ENCODE results near the gene NAV1. TPM values are rescaled to one million over a fixed set of nuclear protein-coding genes. Genes with fewer than 3 reads are reported as not detected.

The NAV1 gene
- total and polyA plus RNA-seq, 2 of the 8 experiments (the other 6 are each of a cell fraction or from before 2014, with no cell fraction given): 9.9 to 42.7 TPM

GRCh38 chr1:201562659-201563405 is 23.9 kb downstream of the NAV1 start:
- ChIA-PET POLR2A (ENCODE audit: partially characterized antibody) (no interaction called here), CTCF (ENCODE audit: partially characterized antibody) (interaction anchor here (0.8 to 22.6 kb wide), 11 partner anchors 9 to 226 kb away, joined by 3 to 499 read pairs (median 56); partner anchors contain the start of gene NAV1)
- H3K4me1 ChIP-seq (replicated peaks in 1 of 4; ENCODE audit: control insufficient read depth in 3 of 4, insufficient read depth in 4 of 4, low read length in 3 of 4): peaks cover 0 to 2% (median under 1%) of the 10 kb centered on the region in 4 experiments; a peak in 1 of 7 replicates
- no peak overlapping the region for H3K9ac ChIP-seq (replicated peaks in 1 of 4; ENCODE audit: extremely low read depth in 1 of 4, low read depth in 3 of 4, low read length in 3 of 4)
- no peak for TF ChIP-seq E2F6 (IDR thresholded peaks at IDR 0.05)
- H3K79me1 ChIP-seq (ENCODE audit: low read depth, low read length): no peaks in the 10 kb centered on the region
- H3K27ac ChIP-seq (ENCODE audit: low read depth, low read length): no peak overlapping the region
- H2BK5ac ChIP-seq (ENCODE audit: low read depth, low read length): no peak overlapping the region
- no peak overlapping the region for H3K4me2 ChIP-seq (ENCODE audit: insufficient read depth in 1 of 2, low read depth in 2 of 2, low read length in 2 of 2)
- no peak overlapping the region for H2BK15ac ChIP-seq (ENCODE audit: low read length)
- no peak for FAIRE-seq
- H2BK12ac ChIP-seq (ENCODE audit: low read depth, low read length): no peak overlapping the region
- H3K27me3 ChIP-seq (replicated peaks in 1 of 4; ENCODE audit: control insufficient read depth in 3 of 4, extremely low read depth in 1 of 4, insufficient read depth in 3 of 4, low read length in 3 of 4): 0 out of 7 replicates have a peak, but pooled peaks cover 0 to 2% (median 0%) of the 10 kb centered on the region in 4 experiments
- no peak for DNase-seq (ENCODE audit: low read depth in 1 of 2, low spot score in 2 of 2)
- H3K23ac ChIP-seq (ENCODE audit: insufficient read length): no peak overlapping the region
- H3K4ac ChIP-seq (replicated peaks; ENCODE audit: insufficient read length, low read depth, low read length): no peak overlapping the region
- no peaks in the 10 kb centered on the region for H3K79me2 ChIP-seq (ENCODE audit: control insufficient read depth in 1 of 2, insufficient read depth in 2 of 2, low read length in 2 of 2)
- no peak overlapping the region for H2BK120ac ChIP-seq (replicated peaks; ENCODE audit: low read depth, low read length)
- H3K56ac ChIP-seq (replicated peaks; ENCODE audit: insufficient read length, low read depth, low read length): no peak overlapping the region
- no peaks in the 10 kb centered on the region for H3K23me2 ChIP-seq (ENCODE audit: low read depth, low read length)
- 0 out of 2 replicates have a peak overlapping the region, but pooled peaks have one; percentile 48 for H4K8ac ChIP-seq (ENCODE audit: extremely low read depth, insufficient read depth, low read length)
- no peak overlapping the region for H3K4me3 ChIP-seq (ENCODE audit: extremely low read depth in 1 of 4, insufficient read depth in 2 of 4, low read depth in 3 of 4, low read length in 4 of 4)
- H3K14ac ChIP-seq (ENCODE audit: insufficient read length): no peak overlapping the region
- H2AK5ac ChIP-seq (ENCODE audit: low read depth, low read length): no peak overlapping the region
- no peak overlapping the region for H3K18ac ChIP-seq (ENCODE audit: extremely low read depth, low read length)
- 86% methylated on average over 18 of the region's 18 CpGs; no CpG with 5 or more reads in 1 of the 2 experiments for WGBS, 2 experiments (ENCODE audit: extremely low coverage in 1 of 2, insufficient coverage in 1 of 2, insufficient read length in 1 of 2, insufficient replicate concordance in 2 of 2, low coverage in 1 of 2, low lambda C conversion rate in 2 of 2, missing lambda C conversion rate in 1 of 2)
- H2BK20ac ChIP-seq (ENCODE audit: low read length): no peak overlapping the region
- H3K36me3 ChIP-seq (ENCODE audit: control insufficient read depth in 2 of 4, insufficient read depth in 4 of 4, low read length in 3 of 4): no peaks in the 10 kb centered on the region
- H4K5ac ChIP-seq (ENCODE audit: insufficient read length, low read depth, low read length): no peak overlapping the region
- H3K9me3 ChIP-seq (ENCODE audit: insufficient read depth in 2 of 2, low read depth in 1 of 2, low read length in 1 of 2): no peaks in the 10 kb centered on the region
- no peak overlapping the region for H4K91ac ChIP-seq (replicated peaks; ENCODE audit: insufficient read length, low read length)
- H2AFZ ChIP-seq (ENCODE audit: low read length): no peak overlapping the region
- no peaks in the 10 kb centered on the region for H4K20me1 ChIP-seq (replicated peaks in 1 of 2; ENCODE audit: control insufficient read depth in 1 of 2, insufficient read depth in 2 of 2, low read length in 2 of 2)

All from H1 (cell line).